Activated naive CD8-positive, alpha-beta T cell treated with anti-CD3 and anti-CD28 coated beads, Interleukin-2, amount 10 ng/mL, durations not matched to agents 7 days and 5 days (primary cell): ENCODE measurements around the gene PARD3. TPM values are rescaled to one million over a fixed set of nuclear protein-coding genes. Genes with fewer than 3 reads are reported as not detected.

Experiments
- ATAC-seq: fragments of 150-1000 bp; cut with Tn5 transposase; one replicate; pipeline ENCODE4 v1.10.0; 2021; ENCODE audit warnings: low read depth, moderate library complexity
- POLR2A ChIA-PET: fragments of 350-600 bp; sonication (Branson Sonifier 250); formaldehyde crosslinking; loops from one replicate; lab custom pipeline; 2021; ENCODE audit warnings: antibody characterized with exemption; lab: Charles Lee
- DNase-seq: peaks from one replicate; pipeline ENCODE4 v3.0.0; 2021
- H3K27ac Mint-ChIP-seq: one replicate; pipeline ENCODE4 v1.8.0; 2022; ENCODE audit warnings: mild to moderate bottlenecking, mixed read lengths
- H3K27me3 Mint-ChIP-seq: one replicate; pipeline ENCODE4 v1.8.0; 2022; ENCODE audit warnings: mild to moderate bottlenecking, moderate library complexity, mixed read lengths
- H3K36me3 Mint-ChIP-seq: one replicate; pipeline ENCODE4 v1.8.0; 2021; ENCODE audit warnings: mild to moderate bottlenecking, mixed read lengths
- H3K4me1 Mint-ChIP-seq: one replicate; pipeline ENCODE4 v1.8.0; 2021; ENCODE audit warnings: mixed read lengths
- H3K4me3 Mint-ChIP-seq: one replicate; pipeline ENCODE4 v1.8.0; 2022; ENCODE audit warnings: mild to moderate bottlenecking, moderate library complexity, mixed read lengths
- H3K9me3 Mint-ChIP-seq: one replicate; pipeline ENCODE4 v1.8.0; 2021; ENCODE audit warnings: mixed read lengths
- total RNA-seq, 2 experiments: library from RNA; stranded (reverse); gene quantifications; one replicate each; pipeline ENCODE4 v1.2.3, GENCODE V29; 2021

The PARD3 gene
- total RNA-seq, 2 experiments from 2014 or later, result 0.48 to 0.55 TPM

- H3K36me3 Mint-ChIP-seq, result no peaks in the 10 kb centered on the region
- DNase-seq (no peak), ATAC-seq (no peak)
- no peak overlapping the region for H3K4me3 Mint-ChIP-seq
- H3K9me3 Mint-ChIP-seq, result no peaks in the 10 kb centered on the region
- POLR2A ChIA-PET, result no interaction called here
- H3K27ac Mint-ChIP-seq, result no peak overlapping the region
- peaks cover 11% of the 10 kb centered on the region for H3K27me3 Mint-ChIP-seq
- H3K4me1 Mint-ChIP-seq, result no peaks in the 10 kb centered on the region
Measured at GRCh38 chr10:34677591-34677990, 137.5 kb downstream of the PARD3 start.

- H3K4me1 Mint-ChIP-seq, result no peaks in the 10 kb centered on the region
- POLR2A ChIA-PET, result no interaction called here
- no peak for DNase-seq
- H3K36me3 Mint-ChIP-seq, result no peaks in the 10 kb centered on the region
- no peak overlapping the region for H3K4me3 Mint-ChIP-seq
- peaks cover 11% of the 10 kb centered on the region for H3K27me3 Mint-ChIP-seq
- ATAC-seq, result no peak
- H3K9me3 Mint-ChIP-seq, result no peaks in the 10 kb centered on the region
- H3K27ac Mint-ChIP-seq, result no peak overlapping the region
Measured at GRCh38 chr10:34677132-34677531, 138.0 kb downstream of the PARD3 start.

DNA sequence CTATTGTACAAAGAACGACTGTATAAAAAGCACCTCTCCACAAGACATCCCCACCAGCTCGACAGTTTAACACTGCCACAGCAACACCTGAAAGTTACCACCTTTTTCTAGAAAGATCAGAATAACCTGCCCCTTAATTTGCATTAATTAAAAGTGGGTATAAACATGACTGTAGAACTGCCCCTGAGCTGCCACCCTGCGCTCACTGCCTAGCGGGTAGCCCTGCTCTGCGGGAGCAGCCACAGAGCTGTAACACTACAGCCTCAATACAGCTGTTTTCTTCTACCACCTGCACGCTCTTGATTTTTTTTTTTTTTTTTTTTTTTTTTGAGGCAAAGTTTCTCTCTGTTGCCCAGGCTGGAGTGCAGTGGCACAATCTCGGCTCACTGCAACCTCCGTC lies 140.9 kb downstream of the PARD3 start:
- no peaks in the 10 kb centered on the region for H3K4me1 Mint-ChIP-seq
- ATAC-seq (no peak), DNase-seq (no peak)
- H3K27me3 Mint-ChIP-seq, result peaks cover 11% of the 10 kb centered on the region
- POLR2A ChIA-PET, result no interaction called here
- no peaks in the 10 kb centered on the region for H3K36me3 Mint-ChIP-seq
- H3K27ac Mint-ChIP-seq, result no peak overlapping the region
- H3K9me3 Mint-ChIP-seq, result no peaks in the 10 kb centered on the region
- H3K4me3 Mint-ChIP-seq, result no peak overlapping the region

DNA sequence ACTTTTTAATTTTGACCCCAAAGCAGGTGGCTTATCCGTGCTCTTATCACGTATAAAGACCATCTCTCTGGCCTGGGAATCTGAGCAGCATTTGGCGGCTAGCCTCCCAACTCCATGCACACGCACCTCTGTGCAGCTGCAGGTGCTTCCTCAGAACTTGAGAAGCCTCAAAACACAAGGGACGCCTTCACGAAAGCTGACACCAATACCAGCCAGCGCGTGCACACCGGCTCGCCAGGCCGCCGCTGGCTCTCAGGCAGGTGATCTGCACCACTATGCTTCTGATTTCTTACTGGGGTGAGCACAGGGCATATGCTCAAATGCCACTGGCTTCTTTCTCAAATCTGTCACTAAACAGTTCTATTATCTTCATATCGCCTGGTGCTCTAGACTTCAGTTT lies 145.0 kb downstream of the PARD3 start:
- Mint-ChIP-seq H3K36me3 (no peaks in the 10 kb centered on the region), H3K27me3 (peaks cover 9% of the 10 kb centered on the region), H3K9me3 (no peaks in the 10 kb centered on the region), H3K4me1 (no peaks in the 10 kb centered on the region), H3K4me3 (no peak overlapping the region), H3K27ac (no peak overlapping the region)
- DNase-seq, result no peak
- ATAC-seq, result no peak
- POLR2A ChIA-PET, result no interaction called here

DNA sequence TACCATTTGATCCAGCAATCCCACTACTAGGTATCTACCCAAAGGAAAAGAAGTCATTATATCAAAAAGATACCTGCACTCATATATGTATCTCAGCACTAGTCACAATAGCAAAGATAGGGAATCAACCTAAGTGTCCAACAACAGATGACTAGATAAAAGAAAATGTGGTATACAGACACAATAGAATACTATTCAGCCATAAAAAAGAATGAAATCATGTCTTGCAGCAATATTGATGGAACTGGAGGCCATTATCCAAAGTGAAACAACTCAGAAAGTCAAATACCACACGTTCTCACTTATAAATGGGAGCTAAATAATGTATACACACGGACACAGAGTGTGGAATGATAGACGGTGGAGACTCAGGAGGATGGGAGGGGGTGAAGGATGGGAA lies 146.0 kb downstream of the PARD3 start:
- POLR2A ChIA-PET, result no interaction called here
- Mint-ChIP-seq H3K36me3 (no peaks in the 10 kb centered on the region), H3K4me3 (no peak overlapping the region), H3K27ac (no peak overlapping the region), H3K27me3 (peaks cover 5% of the 10 kb centered on the region), H3K4me1 (no peaks in the 10 kb centered on the region), H3K9me3 (no peaks in the 10 kb centered on the region)
- DNase-seq (no peak), ATAC-seq (no peak)

DNA sequence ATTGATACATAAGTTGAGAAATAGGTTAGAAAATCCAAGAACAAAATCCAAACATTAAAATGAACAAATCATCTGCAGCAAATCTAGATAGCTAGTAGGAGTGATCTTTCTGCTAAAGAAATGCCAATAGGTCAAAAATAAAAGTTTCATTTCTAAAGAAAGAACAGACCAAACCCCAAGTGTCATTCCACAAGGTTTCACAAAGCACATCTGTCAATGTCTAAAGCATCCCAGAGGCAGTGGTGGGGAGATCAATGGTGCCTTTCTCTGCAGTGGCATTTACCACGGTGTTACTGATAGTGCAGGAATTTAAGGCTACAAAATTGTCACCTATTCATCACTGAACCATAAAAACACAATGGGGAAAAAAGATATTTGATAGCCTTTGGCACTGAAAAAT lies 147.9 kb downstream of the PARD3 start:
- Mint-ChIP-seq H3K4me1 (peaks cover 1% of the 10 kb centered on the region), H3K4me3 (no peak overlapping the region), H3K27me3 (peaks cover 3% of the 10 kb centered on the region), H3K27ac (no peak overlapping the region), H3K9me3 (no peaks in the 10 kb centered on the region), H3K36me3 (no peaks in the 10 kb centered on the region)
- POLR2A ChIA-PET, result no interaction called here
- DNase-seq (no peak), ATAC-seq (no peak)

DNA sequence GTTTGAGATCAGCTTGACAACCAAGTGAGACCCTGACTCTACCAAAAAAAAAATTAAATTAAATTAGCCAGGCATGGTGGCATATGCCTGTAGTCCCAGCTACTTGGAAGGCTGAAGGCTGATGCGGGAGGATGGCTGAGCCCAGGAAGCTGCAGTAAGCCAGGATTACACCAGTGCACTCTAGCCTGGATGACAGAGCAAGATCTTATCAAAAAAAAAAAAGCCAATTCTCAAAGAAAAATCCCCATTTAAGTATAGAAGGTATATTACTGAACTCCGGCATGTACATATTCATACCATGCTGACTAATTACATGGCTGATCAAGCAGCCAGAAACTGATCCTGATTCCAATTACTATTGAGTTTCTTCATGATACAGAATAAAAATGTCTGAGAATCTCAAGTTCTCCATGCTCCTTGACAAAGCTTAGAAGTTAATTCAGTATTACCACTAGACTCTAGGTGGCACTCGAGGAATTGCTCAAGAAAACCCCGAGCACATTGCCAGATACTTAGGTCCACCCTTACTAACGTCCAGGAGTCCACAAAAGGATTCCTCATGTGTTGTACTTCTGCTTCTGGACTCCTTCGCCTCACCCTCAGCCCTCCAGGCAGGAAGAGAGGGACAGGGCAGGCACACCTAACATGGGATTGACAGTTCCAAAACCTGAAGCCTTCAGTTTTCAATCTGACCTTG lies 148.9 kb downstream of the PARD3 start:
- no peaks in the 10 kb centered on the region for H3K36me3 Mint-ChIP-seq
- no peak for DNase-seq
- H3K9me3 Mint-ChIP-seq, result no peaks in the 10 kb centered on the region
- ATAC-seq, result no peak
- H3K27ac Mint-ChIP-seq, result no peak overlapping the region
- H3K27me3 Mint-ChIP-seq, result peaks cover 3% of the 10 kb centered on the region
- POLR2A ChIA-PET, result no interaction called here
- H3K4me3 Mint-ChIP-seq, result no peak overlapping the region
- H3K4me1 Mint-ChIP-seq, result peaks cover 3% of the 10 kb centered on the region

DNA sequence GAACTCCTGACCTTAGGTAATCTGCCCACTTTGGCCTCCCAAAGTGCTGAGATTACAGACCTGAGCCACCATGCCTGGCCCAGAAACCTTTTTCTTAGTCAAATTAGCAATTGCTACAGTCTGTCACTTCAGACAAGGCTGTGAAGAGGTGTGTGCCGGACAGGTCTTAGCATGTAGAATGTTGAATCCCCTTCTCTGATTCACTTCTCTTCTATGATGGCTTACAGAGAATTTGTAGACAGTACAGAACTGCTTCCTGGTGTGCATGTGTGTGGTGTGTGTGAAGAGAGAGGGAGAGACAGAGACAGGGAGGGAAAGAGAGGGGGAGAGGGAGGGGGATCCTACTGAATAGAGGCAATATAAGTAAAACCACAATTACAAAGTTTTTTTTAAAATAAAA lies 150.4 kb downstream of the PARD3 start:
- POLR2A ChIA-PET, result no interaction called here
- no peaks in the 10 kb centered on the region for H3K9me3 Mint-ChIP-seq
- H3K4me1 Mint-ChIP-seq, result peaks cover 3% of the 10 kb centered on the region
- ATAC-seq, result no peak
- H3K27ac Mint-ChIP-seq, result no peak overlapping the region
- no peak for DNase-seq
- peaks cover 5% of the 10 kb centered on the region for H3K27me3 Mint-ChIP-seq
- no peak overlapping the region for H3K4me3 Mint-ChIP-seq
- no peaks in the 10 kb centered on the region for H3K36me3 Mint-ChIP-seq

DNA sequence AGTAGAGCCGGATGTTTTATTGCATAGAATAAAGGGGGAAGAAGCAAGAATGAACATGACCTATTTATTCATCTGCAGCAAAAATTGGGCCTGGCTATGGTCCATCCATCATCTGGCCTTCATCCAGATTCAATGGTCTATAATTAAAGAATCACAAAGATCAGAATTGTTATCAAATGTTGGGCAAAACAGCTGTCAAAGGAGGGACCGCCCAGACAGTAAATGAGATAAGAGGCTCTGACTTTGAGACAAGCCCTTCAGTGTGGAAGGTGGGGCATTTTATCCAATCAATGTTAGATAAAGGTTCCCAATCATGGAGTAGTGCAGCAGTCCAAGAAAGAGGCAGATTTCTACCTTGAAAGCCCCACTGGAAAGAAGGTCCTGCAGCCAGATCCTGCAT lies 153.5 kb downstream of the PARD3 start:
- H3K27ac Mint-ChIP-seq, result no peak overlapping the region
- no peak overlapping the region for H3K4me3 Mint-ChIP-seq
- H3K4me1 Mint-ChIP-seq, result peaks cover 3% of the 10 kb centered on the region
- no peaks in the 10 kb centered on the region for H3K9me3 Mint-ChIP-seq
- ATAC-seq, result no peak
- no peak for DNase-seq
- H3K27me3 Mint-ChIP-seq, result peaks cover 8% of the 10 kb centered on the region
- no peaks in the 10 kb centered on the region for H3K36me3 Mint-ChIP-seq
- POLR2A ChIA-PET, result no interaction called here

DNA sequence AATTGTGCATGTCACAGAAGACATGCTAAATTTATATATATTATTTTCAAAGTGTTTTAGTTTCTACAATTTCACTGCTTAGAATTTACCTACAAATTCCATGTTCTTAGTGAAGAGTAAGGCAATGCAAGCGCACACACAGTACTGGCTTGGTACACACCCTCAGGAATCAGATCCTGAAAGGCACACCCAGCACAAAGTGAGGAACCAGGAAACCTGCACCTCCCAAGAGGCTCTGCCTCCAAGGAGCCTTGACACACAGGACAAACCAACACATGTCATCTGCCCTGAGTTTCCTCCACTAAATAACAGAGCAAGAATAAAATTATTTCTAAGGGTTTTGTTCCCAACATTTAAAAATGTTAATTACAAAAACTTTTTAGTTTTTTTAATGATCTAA lies 156.2 kb downstream of the PARD3 start:
- no peaks in the 10 kb centered on the region for H3K36me3 Mint-ChIP-seq
- H3K4me1 Mint-ChIP-seq, result peaks cover 3% of the 10 kb centered on the region
- no peaks in the 10 kb centered on the region for H3K9me3 Mint-ChIP-seq
- no peak overlapping the region for H3K27ac Mint-ChIP-seq
- peaks cover 5% of the 10 kb centered on the region for H3K27me3 Mint-ChIP-seq
- POLR2A ChIA-PET, result no interaction called here
- no peak for ATAC-seq
- DNase-seq, result no peak
- H3K4me3 Mint-ChIP-seq, result no peak overlapping the region

- H3K36me3 Mint-ChIP-seq, result no peaks in the 10 kb centered on the region
- POLR2A ChIA-PET, result no interaction called here
- no peaks in the 10 kb centered on the region for H3K4me1 Mint-ChIP-seq
- no peak for ATAC-seq
- H3K27me3 Mint-ChIP-seq, result peaks cover 5% of the 10 kb centered on the region
- no peak overlapping the region for H3K4me3 Mint-ChIP-seq
- DNase-seq, result no peak
- H3K27ac Mint-ChIP-seq, result no peak overlapping the region
- no peaks in the 10 kb centered on the region for H3K9me3 Mint-ChIP-seq
Measured at GRCh38 chr10:34656661-34657060, 158.4 kb downstream of the PARD3 start.

DNA sequence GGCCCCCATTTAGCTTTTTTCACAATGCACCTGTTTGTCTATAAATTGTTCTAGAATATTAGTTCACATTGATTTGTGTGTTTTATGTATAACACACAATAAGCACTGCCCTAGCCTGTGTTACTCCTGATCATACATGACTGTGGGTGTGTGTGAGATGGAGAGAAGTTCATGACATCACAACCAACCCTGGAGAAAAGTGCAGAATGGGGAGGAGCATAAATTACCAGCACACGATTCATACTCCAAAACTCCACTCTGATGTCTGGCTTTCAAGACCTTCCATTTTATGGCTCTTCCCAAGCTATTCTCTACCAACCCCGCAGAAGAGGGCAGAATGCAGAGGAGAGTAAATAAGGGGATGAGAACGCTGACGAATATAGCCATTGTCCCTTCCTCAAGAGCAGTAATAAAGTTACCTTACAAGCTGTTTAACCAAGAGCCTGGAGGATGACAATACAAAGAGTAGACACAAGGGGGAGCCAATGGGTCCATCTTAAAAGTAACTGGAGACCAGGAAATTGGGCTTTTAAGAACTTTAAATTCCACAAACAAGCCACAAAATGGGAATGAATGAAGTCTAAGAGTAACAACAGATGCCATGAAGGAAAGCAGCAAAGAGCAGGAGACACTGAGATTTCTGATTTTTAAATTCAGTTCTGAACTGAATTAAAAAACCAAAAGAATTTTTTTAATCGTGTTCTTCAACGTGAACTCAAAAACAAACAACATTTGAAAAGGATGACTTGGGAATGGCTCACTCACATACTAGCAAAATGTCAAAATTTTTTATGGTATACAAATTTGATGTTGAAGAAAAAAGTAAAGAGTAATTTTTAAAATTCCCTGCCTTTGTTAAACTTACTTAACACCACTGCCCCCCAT lies 159.6 kb downstream of the PARD3 start:
- ATAC-seq (no peak), DNase-seq (no peak)
- no peaks in the 10 kb centered on the region for H3K36me3 Mint-ChIP-seq
- no peak overlapping the region for H3K4me3 Mint-ChIP-seq
- peaks cover 5% of the 10 kb centered on the region for H3K27me3 Mint-ChIP-seq
- no peaks in the 10 kb centered on the region for H3K4me1 Mint-ChIP-seq
- POLR2A ChIA-PET, result no interaction called here
- no peak overlapping the region for H3K27ac Mint-ChIP-seq
- H3K9me3 Mint-ChIP-seq, result no peaks in the 10 kb centered on the region

- POLR2A ChIA-PET, result no interaction called here
Measured at GRCh38 chr10:34654211-34654610, 160.9 kb downstream of the PARD3 start.

DNA sequence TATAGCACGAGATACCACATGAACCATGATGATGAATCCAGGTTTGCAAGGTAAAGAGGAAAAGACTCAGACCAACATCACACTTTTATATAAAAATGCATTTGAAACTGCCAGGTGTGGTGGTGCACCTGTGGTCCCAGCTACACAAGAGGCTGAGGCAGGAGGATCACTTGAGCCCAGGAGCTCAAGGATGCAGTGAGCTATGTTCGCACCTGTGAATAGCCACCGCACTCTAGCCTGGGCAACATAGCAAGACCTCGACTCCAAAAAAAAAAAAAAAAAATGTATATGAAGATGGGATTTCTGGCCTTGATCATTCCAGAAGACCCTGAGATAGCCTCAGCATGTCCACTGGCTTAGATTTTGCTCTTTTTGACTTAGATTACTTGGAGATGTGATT lies 161.6 kb downstream of the PARD3 start:
- H3K9me3 Mint-ChIP-seq, result no peaks in the 10 kb centered on the region
- ATAC-seq (no peak), DNase-seq (no peak)
- POLR2A ChIA-PET, result no interaction called here
- H3K4me3 Mint-ChIP-seq, result no peak overlapping the region
- H3K36me3 Mint-ChIP-seq, result no peaks in the 10 kb centered on the region
- peaks cover 3% of the 10 kb centered on the region for H3K27me3 Mint-ChIP-seq
- no peaks in the 10 kb centered on the region for H3K4me1 Mint-ChIP-seq
- no peak overlapping the region for H3K27ac Mint-ChIP-seq

More at GRCh38 chr10:34654211-34654610, 160.9 kb downstream of the PARD3 start:
- H3K9me3 Mint-ChIP-seq, result no peaks in the 10 kb centered on the region
- ATAC-seq, result no peak
- peaks cover 3% of the 10 kb centered on the region for H3K27me3 Mint-ChIP-seq
- no peaks in the 10 kb centered on the region for H3K36me3 Mint-ChIP-seq
- H3K27ac Mint-ChIP-seq, result no peak overlapping the region
- H3K4me3 Mint-ChIP-seq, result no peak overlapping the region
- H3K4me1 Mint-ChIP-seq, result no peaks in the 10 kb centered on the region
- no peak for DNase-seq
